HEK293 (cell line): ENCODE measurements around the gene ATG2A.

Source experiments
- CTCF ChIA-PET: fragments of 350-600 bp; formaldehyde crosslinking; extraction: SDS; loops from one replicate; lab custom pipeline; 2021; ENCODE audit warnings: antibody characterized with exemption; lab: Yijun Ruan, JAX
- POLR2A ChIA-PET: fragments of 300-600 bp; formaldehyde crosslinking; extraction: SDS; loops from one replicate; lab custom pipeline; 2020; ENCODE audit warnings: antibody characterized with exemption, inconsistent platforms; lab: Yijun Ruan, JAX
- H3K27ac ChIP-seq: fragments of 200-500 bp; sonication (Bioruptor generic); 2 replicates; pipeline ENCODE4 v1.5.1; 2014; ENCODE audit warnings: low read depth, low read length, control low read depth, inconsistent platforms; ENCODE audit errors: extremely low read depth
- H3K36me3 ChIP-seq, 2 experiments: fragments of 200-500 bp in 1 of 2; sonication (Bioruptor generic) in 1 of 2; 1 replicate in 1 of 2; 2 replicates in 1 of 2; pipeline ENCODE4 v1.5.1; 2014 to 2017; ENCODE audit warnings: inconsistent platforms in 2 of 2, low read length in 2 of 2; ENCODE audit not compliant: control insufficient read depth in 2 of 2, insufficient read depth in 1 of 2
- H3K4me1 ChIP-seq: fragments of 200-500 bp; sonication (Bioruptor generic); 2 replicates; pipeline ENCODE4 v1.5.1; 2014; ENCODE audit warnings: mild to moderate bottlenecking, low read length, inconsistent platforms; ENCODE audit not compliant: control insufficient read depth, insufficient read depth
- H3K4me3 ChIP-seq: 2 replicates; pipeline ENCODE4 v1.5.1; 2011; ENCODE audit warnings: low read depth, mild to moderate bottlenecking, control low read depth, low read length, moderate library complexity
- H3K9me3 ChIP-seq: fragments of 200-500 bp; sonication (Bioruptor generic); 2 replicates; pipeline ENCODE4 v1.5.1; 2014; ENCODE audit warnings: low read depth, low read length, inconsistent platforms; ENCODE audit not compliant: control insufficient read depth, insufficient read depth
- GLIS1 ChIP-seq: fragments of 450-650 bp; formaldehyde crosslinking; IDR thresholded peaks from 2 replicates; pipeline ENCODE4 v1.5.1; 2016; ENCODE audit warnings: missing biosample characterization, missing genetic modification characterization
- PRDM1 ChIP-seq: fragments of 450-650 bp; formaldehyde crosslinking; IDR thresholded peaks from 2 replicates; pipeline ENCODE4; 2016; ENCODE audit warnings: missing biosample characterization, missing genetic modification characterization
- ZBTB20 ChIP-seq: fragments of 450-650 bp; formaldehyde crosslinking; IDR thresholded peaks from 2 replicates; pipeline ENCODE4 v1.5.1; 2016; ENCODE audit warnings: missing biosample characterization, missing genetic modification characterization
- ZBTB48 ChIP-seq: fragments of 450-650 bp; formaldehyde crosslinking; IDR thresholded peaks from 2 replicates; pipeline ENCODE4 v1.5.1; 2016; ENCODE audit warnings: missing biosample characterization, missing genetic modification characterization
- ZEB2 ChIP-seq: fragments of 450-650 bp; formaldehyde crosslinking; IDR thresholded peaks from 2 replicates; pipeline ENCODE4 v1.5.1; 2016; ENCODE audit warnings: missing biosample characterization, missing genetic modification characterization
- ZIC2 ChIP-seq: fragments of 450-650 bp; formaldehyde crosslinking; IDR thresholded peaks from 2 replicates; pipeline ENCODE4 v1.5.1; 2016; ENCODE audit warnings: missing biosample characterization, missing genetic modification characterization
- ZNF138 ChIP-seq: fragments of 450-650 bp; formaldehyde crosslinking; IDR thresholded peaks from 2 replicates; pipeline ENCODE4 v1.5.1; 2016; ENCODE audit warnings: missing biosample characterization, missing genetic modification characterization, borderline replicate concordance
- ZNF157 ChIP-seq: fragments of 450-650 bp; formaldehyde crosslinking; IDR thresholded peaks from 2 replicates; pipeline ENCODE4 v1.5.1; 2016; ENCODE audit warnings: missing biosample characterization, missing genetic modification characterization
- ZNF169 ChIP-seq: fragments of 450-650 bp; formaldehyde crosslinking; IDR thresholded peaks from 2 replicates; pipeline ENCODE4 v1.5.1; 2016; ENCODE audit warnings: missing biosample characterization, missing genetic modification characterization
- ZNF211 ChIP-seq: fragments of 450-650 bp; formaldehyde crosslinking; IDR thresholded peaks from 2 replicates; pipeline ENCODE4 v1.5.1; 2016; ENCODE audit warnings: low read depth, missing biosample characterization, missing genetic modification characterization
- ZNF23 ChIP-seq: fragments of 450-650 bp; formaldehyde crosslinking; IDR thresholded peaks from 2 replicates; pipeline ENCODE4 v1.5.1; 2016; ENCODE audit warnings: missing biosample characterization, missing genetic modification characterization, borderline replicate concordance
- ZNF350 ChIP-seq: fragments of 450-650 bp; formaldehyde crosslinking; IDR thresholded peaks from 2 replicates; pipeline ENCODE4 v1.5.0; 2017; ENCODE audit warnings: missing biosample characterization, mild to moderate bottlenecking, missing genetic modification characterization
- ZNF488 ChIP-seq: fragments of 450-650 bp; formaldehyde crosslinking; IDR thresholded peaks from 2 replicates; pipeline ENCODE4 v1.5.1; 2016; ENCODE audit warnings: missing biosample characterization, missing genetic modification characterization
- ZNF510 ChIP-seq: fragments of 450-650 bp; formaldehyde crosslinking; IDR thresholded peaks from 2 replicates; pipeline ENCODE4 v1.5.1; 2018; ENCODE audit warnings: mild to moderate bottlenecking, missing genetic modification characterization, missing biosample characterization; ENCODE audit not compliant: insufficient replicate concordance
- ZNF585B ChIP-seq: fragments of 450-650 bp; formaldehyde crosslinking; IDR thresholded peaks from 2 replicates; pipeline ENCODE4 v1.5.1; 2016; ENCODE audit warnings: missing biosample characterization, missing genetic modification characterization
- ZNF670 ChIP-seq: fragments of 450-650 bp; formaldehyde crosslinking; IDR thresholded peaks from 2 replicates; pipeline ENCODE4 v1.5.1; 2016; ENCODE audit warnings: missing biosample characterization, missing genetic modification characterization, low read depth
- ZNF747 ChIP-seq: fragments of 450-650 bp; formaldehyde crosslinking; IDR thresholded peaks from 2 replicates; pipeline ENCODE4 v1.5.1; 2016; ENCODE audit warnings: missing biosample characterization, missing genetic modification characterization
- ZXDB ChIP-seq: fragments of 450-650 bp; formaldehyde crosslinking; IDR thresholded peaks from 2 replicates; pipeline ENCODE4 v1.5.1; 2016; ENCODE audit warnings: missing biosample characterization, missing genetic modification characterization
- TF ChIP-seq, protein P1 (sequence below): fragments of 450-650 bp; formaldehyde crosslinking; IDR thresholded peaks from 2 replicates; pipeline ENCODE4 v1.5.1; 2016; ENCODE audit warnings: missing biosample characterization, missing genetic modification characterization
- TF ChIP-seq, protein P2 (sequence below): fragments of 450-650 bp; formaldehyde crosslinking; IDR thresholded peaks from 2 replicates; pipeline ENCODE4 v1.5.1; 2017; ENCODE audit warnings: missing biosample characterization, missing genetic modification characterization
- TF ChIP-seq, protein P3 (sequence below): fragments of 450-650 bp; formaldehyde crosslinking; optimal IDR thresholded peaks from 2 replicates; pipeline ENCODE3; 2016; ENCODE audit warnings: missing biosample characterization, mild to moderate bottlenecking, missing genetic modification characterization
- TF ChIP-seq, protein P4 (sequence below): fragments of 450-650 bp; formaldehyde crosslinking; IDR thresholded peaks from 2 replicates; pipeline ENCODE4 v1.5.1; 2017; ENCODE audit warnings: missing biosample characterization, mild to moderate bottlenecking, missing genetic modification characterization, moderate library complexity

The ATG2A gene

GRCh38 chr11:64857485-64857884, 59.5 kb downstream of the ATG2A start:
- H3K4me1 ChIP-seq, result no peaks in the 10 kb centered on the region
- ChIA-PET CTCF (interaction anchor here (0.8 to 3.1 kb wide), 3 partner anchors 12 to 35 kb away, joined by 3 to 19 read pairs (median 3); no protein-coding TSS in a partner anchor), POLR2A (interaction anchor here (1.1 to 1.3 kb wide), 2 partner anchors 21 to 79 kb away, joined by 3 read pairs; no protein-coding TSS in a partner anchor)
- H3K27ac ChIP-seq, result no peak overlapping the region
- no peaks in the 10 kb centered on the region for H3K9me3 ChIP-seq
- TF ChIP-seq ZNF157, result no peak
- no peak for TF ChIP-seq ZNF23 (tag by site-specific recombination)
- TF ChIP-seq ZNF138 (tag by site-specific recombination), result no peak
- no peak for TF ChIP-seq ZNF747 (tag by site-specific recombination)
- TF ChIP-seq ZNF585B (tag by site-specific recombination), result no peak
- no peak for TF ChIP-seq ZNF169 (tag by site-specific recombination)
- no peak for TF ChIP-seq ZNF510
- no peak for TF ChIP-seq ZXDB
- no peak for TF ChIP-seq ZNF670 (tag by site-specific recombination)
- H3K4me3 ChIP-seq, result no peak overlapping the region
- peaks cover 0 to 34% of the 10 kb centered on the region in 2 experiments; a peak in 1 of 3 replicates for H3K36me3 ChIP-seq

- ChIA-PET CTCF (interaction anchor here (0.6 to 3.1 kb wide), 8 partner anchors 9 to 255 kb away, joined by 3 to 19 read pairs (median 3); no protein-coding TSS in a partner anchor), POLR2A (interaction anchor here (1.1 to 2.7 kb wide), 3 partner anchors 21 to 78 kb away, joined by 3 to 23 read pairs (median 3); partner anchors contain the start of gene EHD1)
- Histone ChIP-seq H3K27ac (no peak overlapping the region), H3K4me3 (no peak overlapping the region), H3K36me3 (peaks cover 0 to 34% of the 10 kb centered on the region in 2 experiments; a peak in 1 of 3 replicates), H3K9me3 (no peaks in the 10 kb centered on the region), H3K4me1 (no peaks in the 10 kb centered on the region)
- TF ChIP-seq, protein P1, sequence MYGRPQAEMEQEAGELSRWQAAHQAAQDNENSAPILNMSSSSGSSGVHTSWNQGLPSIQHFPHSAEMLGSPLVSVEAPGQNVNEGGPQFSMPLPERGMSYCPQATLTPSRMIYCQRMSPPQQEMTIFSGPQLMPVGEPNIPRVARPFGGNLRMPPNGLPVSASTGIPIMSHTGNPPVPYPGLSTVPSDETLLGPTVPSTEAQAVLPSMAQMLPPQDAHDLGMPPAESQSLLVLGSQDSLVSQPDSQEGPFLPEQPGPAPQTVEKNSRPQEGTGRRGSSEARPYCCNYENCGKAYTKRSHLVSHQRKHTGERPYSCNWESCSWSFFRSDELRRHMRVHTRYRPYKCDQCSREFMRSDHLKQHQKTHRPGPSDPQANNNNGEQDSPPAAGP (tag by site-specific recombination), result peak; percentile 63; the same call in 1 of the 2 replicates
- TF ChIP-seq GLIS1 (tag by site-specific recombination) (peak; percentile 26; the same call in 1 of the 2 replicates), ZIC2 (tag by site-specific recombination) (peak; percentile 82), ZNF350 (tag by site-specific recombination) (no peak), ZBTB48 (0 out of 2 replicates have a peak, but pooled peaks have one; percentile 23)
- TF ChIP-seq, protein P2, sequence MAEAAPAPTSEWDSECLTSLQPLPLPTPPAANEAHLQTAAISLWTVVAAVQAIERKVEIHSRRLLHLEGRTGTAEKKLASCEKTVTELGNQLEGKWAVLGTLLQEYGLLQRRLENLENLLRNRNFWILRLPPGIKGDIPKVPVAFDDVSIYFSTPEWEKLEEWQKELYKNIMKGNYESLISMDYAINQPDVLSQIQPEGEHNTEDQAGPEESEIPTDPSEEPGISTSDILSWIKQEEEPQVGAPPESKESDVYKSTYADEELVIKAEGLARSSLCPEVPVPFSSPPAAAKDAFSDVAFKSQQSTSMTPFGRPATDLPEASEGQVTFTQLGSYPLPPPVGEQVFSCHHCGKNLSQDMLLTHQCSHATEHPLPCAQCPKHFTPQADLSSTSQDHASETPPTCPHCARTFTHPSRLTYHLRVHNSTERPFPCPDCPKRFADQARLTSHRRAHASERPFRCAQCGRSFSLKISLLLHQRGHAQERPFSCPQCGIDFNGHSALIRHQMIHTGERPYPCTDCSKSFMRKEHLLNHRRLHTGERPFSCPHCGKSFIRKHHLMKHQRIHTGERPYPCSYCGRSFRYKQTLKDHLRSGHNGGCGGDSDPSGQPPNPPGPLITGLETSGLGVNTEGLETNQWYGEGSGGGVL (tag by site-specific recombination), result 0 out of 2 replicates have a peak, but pooled peaks have one; percentile 12
Observed at GRCh38 chr11:64856382-64857227, 60.4 kb downstream of the ATG2A start.

GRCh38 chr11:64855596-64856304, 61.3 kb downstream of the ATG2A start:
- H3K36me3 ChIP-seq, result peaks cover 0 to 34% of the 10 kb centered on the region in 2 experiments; a peak in 1 of 3 replicates
- CTCF ChIA-PET, result interaction anchor here (0.6 to 3.2 kb wide), 10 partner anchors 8 to 256 kb away, joined by 3 to 20 read pairs (median 4); partner anchors contain the start of gene EHD1
- H3K4me3 ChIP-seq, result no peak overlapping the region
- no peaks in the 10 kb centered on the region for H3K9me3 ChIP-seq
- no peaks in the 10 kb centered on the region for H3K4me1 ChIP-seq
- POLR2A ChIA-PET, result interaction anchor here (1.3 to 2.7 kb wide), 2 partner anchors 22 to 77 kb away, joined by 3 to 23 read pairs; partner anchors contain the start of gene EHD1
- no peak overlapping the region for H3K27ac ChIP-seq
- TF ChIP-seq, protein P3, sequence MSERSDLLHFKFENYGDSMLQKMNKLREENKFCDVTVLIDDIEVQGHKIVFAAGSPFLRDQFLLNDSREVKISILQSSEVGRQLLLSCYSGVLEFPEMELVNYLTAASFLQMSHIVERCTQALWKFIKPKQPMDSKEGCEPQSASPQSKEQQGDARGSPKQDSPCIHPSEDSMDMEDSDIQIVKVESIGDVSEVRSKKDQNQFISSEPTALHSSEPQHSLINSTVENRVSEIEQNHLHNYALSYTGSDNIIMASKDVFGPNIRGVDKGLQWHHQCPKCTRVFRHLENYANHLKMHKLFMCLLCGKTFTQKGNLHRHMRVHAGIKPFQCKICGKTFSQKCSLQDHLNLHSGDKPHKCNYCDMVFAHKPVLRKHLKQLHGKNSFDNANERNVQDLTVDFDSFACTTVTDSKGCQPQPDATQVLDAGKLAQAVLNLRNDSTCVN (tag by site-specific recombination), result no peak
- TF ChIP-seq ZEB2 (tag by site-specific recombination), result no peak
- TF ChIP-seq ZNF488, result no peak
- TF ChIP-seq, protein P4, sequence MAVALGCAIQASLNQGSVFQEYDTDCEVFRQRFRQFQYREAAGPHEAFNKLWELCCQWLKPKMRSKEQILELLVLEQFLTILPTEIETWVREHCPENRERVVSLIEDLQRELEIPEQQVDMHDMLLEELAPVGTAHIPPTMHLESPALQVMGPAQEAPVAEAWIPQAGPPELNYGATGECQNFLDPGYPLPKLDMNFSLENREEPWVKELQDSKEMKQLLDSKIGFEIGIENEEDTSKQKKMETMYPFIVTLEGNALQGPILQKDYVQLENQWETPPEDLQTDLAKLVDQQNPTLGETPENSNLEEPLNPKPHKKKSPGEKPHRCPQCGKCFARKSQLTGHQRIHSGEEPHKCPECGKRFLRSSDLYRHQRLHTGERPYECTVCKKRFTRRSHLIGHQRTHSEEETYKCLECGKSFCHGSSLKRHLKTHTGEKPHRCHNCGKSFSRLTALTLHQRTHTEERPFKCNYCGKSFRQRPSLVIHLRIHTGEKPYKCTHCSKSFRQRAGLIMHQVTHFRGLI (tag by site-specific recombination), result no peak
- no peak for TF ChIP-seq ZNF211 (tag by site-specific recombination)
- TF ChIP-seq PRDM1 (tag by site-specific recombination), result no peak
- TF ChIP-seq ZBTB20 (tag by site-specific recombination), result no peak
